HG02623 (cell line): ENCODE data around the gene MPV17.
"Not testable (repeated sequence)": the region's sequence is repeated elsewhere in the genome, so short reads cannot be mapped to it uniquely, and the experiment has no call there.

Experiments
- ATAC-seq: cut with Tn5 transposase; IDR thresholded peaks from one replicate; pipeline ENCODE4 v1.9.1; 2021; ENCODE audit warnings: moderate library complexity; ENCODE audit not compliant: unreplicated experiment

Gene MPV17

DNA sequence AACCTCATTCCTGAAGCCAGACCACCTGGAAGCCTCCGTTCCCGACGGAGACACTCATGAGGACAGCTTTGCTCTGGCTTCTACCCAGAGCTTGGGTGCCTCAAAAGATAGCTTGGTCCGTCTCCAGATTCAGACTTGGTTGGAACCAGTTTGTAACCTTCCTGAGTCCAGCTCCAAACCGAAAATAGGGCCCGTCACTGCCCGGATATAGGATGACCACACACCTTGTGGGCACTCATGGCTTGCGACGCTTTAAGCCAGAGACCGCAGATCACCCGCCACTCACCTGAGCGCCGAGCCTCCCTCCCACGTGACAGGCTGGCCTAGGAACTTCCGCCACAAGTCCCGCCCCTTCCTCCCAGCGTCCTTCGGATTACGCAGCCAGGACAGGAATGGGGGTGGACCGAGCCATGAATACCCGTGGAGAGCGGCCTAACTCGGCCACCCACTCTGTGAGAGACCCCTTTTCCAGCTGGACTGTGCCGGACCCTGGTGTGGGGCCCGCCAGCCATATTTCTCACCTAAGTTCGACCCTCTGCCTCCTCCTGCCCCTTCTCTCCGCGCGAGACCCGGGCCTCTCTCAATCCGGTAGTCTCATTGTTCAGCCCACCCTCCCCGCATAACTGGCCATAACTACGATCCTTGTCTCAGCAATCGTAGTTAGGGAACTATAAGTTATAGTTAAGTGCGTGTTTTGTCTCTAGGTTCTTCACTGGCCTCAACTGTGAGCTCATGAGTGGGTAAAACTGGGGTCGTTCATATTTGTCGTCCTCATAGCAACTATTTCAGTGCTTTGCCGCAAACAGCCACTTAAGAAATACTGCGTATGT, at the start of gene MPV17:
TSS of gene MPV17 (minus strand) at position 332 of the 830 bp plus-strand sequence. CDS start 580 bp downstream, outside the sequence.
- peak; percentile 90 for ATAC-seq

GRCh38 chr2:27370816-27371620, 48.1 kb upstream of the MPV17 start:
- peak; percentile 21 for ATAC-seq

DNA sequence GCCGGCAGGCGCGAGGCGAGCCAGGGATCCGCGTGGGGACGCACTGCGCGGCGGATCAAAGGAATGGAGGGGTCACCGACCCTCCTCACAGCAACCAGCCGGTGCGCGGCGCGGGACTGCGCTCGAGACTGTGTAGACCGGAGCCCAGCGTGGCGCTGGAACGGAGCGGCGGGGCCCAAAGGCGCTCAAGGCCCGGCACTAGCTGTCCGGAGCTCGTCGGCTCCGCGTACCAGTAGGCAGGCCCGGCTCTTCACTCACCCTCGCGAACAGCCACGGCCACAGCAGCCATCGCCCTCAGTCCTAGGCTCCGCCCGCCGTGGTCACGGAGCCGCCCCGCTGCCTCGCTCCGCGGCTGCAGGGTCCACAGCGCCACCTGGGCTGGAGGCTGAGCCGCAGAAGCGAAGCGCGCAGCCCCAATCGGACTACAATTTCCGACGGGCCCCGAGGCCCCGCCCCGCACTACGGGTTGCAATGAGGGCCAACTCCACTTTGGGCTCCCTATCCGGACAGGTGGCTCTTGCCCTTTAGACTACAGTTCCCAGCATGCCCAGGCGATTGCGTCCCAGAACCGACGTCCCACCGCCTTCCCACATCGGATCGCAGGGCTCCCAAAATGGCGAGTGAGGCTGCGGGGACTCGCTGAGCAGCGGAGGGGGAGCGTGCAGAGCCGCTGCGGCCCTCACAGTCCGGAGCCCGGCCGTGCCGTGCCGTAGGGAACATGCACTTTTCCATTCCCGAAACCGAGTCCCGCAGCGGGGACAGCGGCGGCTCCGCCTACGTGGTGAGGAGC, 47.3 kb upstream of the MPV17 start, which contains the start of the genes EIF2B4 and SNX17:
TSS of gene EIF2B4 (minus strand) at position 313 of the 790 bp plus-strand sequence. CDS start at position 289, 24 bp downstream.
TSS of gene SNX17 (plus strand) at position 591 of the 790 bp plus-strand sequence. CDS start at position 719, 128 bp downstream.
- peak; percentile 84 for ATAC-seq

DNA sequence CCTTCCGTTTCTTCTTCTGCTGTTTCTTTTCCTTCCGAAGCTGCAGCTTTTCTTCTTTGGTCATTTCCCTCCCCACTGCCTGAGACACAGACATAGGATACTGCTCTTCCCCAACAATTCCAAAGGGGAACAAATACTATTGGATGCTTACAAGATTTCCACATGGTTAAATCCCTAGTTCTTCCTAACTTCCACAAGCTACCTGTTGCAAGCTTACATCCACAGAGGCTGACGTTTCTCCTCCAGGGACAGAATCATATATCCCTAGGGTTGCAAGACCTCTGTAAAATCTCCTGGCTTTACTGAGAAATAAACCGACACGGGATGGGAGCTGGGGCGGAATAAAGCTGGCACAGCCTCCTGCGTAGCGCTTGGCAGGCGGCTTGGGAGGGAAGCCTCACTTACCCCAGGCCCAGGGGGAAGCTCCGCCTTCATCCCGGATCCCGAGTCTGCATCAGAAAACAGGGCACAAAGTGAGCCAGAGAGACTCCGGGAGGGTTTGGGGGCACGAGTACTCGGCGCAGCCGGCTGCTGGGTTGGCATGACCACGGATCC, 46.7 kb upstream of the MPV17 start:
- peak; percentile 2 for ATAC-seq

DNA sequence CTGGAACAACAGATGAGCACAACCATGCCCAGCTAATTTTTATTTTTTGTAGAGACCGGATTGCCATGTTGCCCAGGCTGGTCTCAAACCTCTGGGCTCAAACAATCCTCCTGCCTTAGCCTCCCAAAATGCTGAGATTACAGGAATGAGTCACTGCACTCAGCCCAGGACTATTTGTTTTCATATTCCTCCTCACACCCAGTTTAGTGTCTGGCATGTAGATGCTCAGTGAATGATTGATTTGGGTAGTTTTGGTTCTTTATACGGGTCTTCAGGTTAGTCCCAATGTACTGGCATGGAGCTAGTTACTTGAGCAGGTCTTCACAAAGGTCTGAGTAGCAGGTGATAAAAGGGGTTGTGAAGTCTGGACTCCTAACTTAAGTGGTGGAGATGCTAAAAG, 41.0 kb upstream of the MPV17 start:
- no peak for ATAC-seq

GRCh38 chr2:27362678-27363420, 40.0 kb upstream of the MPV17 start:
- no peak for ATAC-seq

GRCh38 chr2:27356382-27357181, 33.7 kb upstream of the MPV17 start, which contains the start of gene GTF3C2:
GTF3C2 (minus strand) TSS chr2:27356764; CDS start chr2:27343554, 13,210 bp downstream.
- peak; percentile 82 for ATAC-seq

GRCh38 chr2:27356056-27356381, 33.1 kb upstream of the MPV17 start:
- peak; percentile 17 for ATAC-seq

GRCh38 chr2:27354597-27354927, 31.7 kb upstream of the MPV17 start:
- no peak for ATAC-seq

DNA sequence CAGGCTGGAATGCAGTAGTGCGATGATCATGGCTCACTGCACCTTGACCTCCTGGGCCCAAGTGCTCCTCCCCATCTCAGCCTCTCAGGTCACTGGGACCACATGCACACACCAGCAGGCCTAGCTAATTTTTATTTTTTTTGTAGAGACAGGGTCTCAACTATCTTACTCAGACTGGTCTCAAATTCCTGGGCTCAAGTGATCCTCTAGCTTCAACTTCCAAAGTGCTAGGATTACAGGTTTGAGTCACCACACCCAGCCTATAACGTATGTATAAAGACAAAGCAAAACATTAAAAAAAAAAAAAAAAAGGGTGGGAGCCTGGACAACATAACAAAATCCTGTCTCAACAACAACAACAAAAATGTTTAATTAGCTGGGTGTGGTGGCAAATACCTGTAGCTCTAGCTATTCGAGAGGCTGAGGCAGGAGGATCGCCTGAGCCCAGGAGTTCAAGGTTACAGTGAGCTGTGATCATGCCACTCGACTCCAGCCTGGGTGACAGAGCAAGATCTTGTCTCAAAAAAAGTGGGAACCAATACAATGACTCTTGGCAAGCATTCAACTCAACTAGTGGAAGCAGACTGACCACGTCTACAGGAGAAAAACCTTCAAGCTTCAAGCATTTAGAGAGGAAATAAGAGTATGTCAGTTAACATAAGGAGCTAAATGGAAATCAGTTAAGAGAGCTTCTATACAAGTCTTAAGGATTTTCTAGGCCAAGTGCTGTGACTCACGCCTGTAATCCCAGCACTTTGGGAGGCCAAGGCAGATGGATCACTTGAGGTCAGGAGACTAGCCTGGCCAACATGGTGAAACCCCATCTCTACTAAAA, 31.1 kb upstream of the MPV17 start:
- no peak for ATAC-seq

DNA sequence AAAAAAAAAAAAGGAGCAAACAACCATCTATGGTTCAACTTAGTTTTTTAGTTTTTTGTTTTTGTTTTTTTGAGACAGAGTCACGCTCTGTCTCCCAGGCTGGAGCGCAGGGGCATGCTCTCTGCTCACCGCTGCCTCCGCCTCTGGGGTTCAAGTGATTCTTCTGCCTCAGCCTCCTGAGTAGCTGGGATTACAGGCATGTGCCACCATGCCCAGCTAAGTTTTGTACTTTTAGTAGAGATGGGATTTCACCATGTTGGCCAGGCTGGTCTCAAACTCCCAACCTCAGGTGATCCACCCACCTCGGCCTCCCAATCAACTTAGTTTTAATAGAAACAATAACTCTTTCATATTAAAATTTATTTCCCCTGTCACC, 30.5 kb upstream of the MPV17 start:
- not testable (repeated sequence) for ATAC-seq

- ATAC-seq, result no peak
These were observed 29.1 kb upstream of the MPV17 start for GRCh38 chr2:27351802-27352598.

DNA sequence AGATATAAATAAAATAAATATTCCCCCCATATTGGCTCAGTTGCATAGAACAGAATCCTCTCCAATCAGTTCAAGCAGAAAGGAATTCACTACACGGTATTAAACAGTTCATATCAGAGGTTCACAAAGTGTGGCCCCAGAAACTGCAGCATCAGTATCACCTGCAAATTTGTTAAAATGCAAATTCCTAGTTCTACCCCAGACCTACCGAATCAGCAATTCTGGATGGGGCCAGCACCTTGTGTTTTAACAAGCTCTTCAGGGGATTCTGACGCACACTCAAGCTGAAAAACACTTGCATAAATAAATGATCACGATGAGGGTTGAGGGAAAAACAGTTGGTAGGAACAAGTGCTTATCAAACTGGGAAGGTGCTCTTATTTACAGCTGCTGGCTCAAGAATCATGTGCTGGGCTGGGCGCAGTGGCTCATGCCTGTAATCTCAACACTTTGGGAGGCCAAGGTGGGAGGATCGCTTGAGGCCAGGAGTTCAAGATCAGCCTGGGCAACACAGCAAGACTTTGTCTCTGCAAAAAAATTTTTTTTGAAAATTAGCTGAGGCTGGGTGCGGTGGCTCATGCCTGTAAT, 27.3 kb upstream of the MPV17 start:
- ATAC-seq, result no peak

GRCh38 chr2:27347641-27348040, 24.7 kb upstream of the MPV17 start:
- no peak for ATAC-seq

DNA sequence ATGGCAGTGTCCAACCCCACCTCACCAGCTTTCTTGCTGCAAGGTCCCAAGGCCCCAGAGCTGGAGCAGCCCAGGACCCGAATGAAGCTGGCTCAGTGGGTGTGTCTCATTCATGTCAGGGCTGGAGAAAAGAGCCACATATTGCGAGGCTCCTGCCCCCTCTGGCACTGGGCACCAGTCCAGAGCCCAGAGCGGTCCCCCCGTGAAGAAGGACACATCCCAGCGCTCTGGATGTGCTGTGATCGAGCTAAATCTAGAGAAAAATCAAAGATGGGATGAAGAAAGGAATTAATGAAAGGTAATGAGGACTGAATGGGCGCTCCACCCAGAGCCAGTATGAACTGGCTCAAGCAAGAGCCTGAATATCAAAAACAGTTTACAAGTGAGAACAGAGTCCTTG, 13.3 kb upstream of the MPV17 start:
- ATAC-seq, result no peak

GRCh38 chr2:27335311-27335710, 12.4 kb upstream of the MPV17 start:
- no peak for ATAC-seq

GRCh38 chr2:27324720-27325119, 1.8 kb upstream of the MPV17 start:
- no peak for ATAC-seq
